Dedifferentiated amniotic fluid mesenchymal stem cell (primary cell): Measurements from ENCODE around the gene RUFY1.
"Not testable (repeated sequence)": the region's sequence is repeated elsewhere in the genome, so short reads cannot be mapped to it uniquely, and the experiment has no call there.

ENCODE experiments used
- DNase-seq: peaks from one replicate; pipeline ENCODE4 v3.0.0-alpha.2; 2016; ENCODE audit errors: extremely low spot score

The RUFY1 gene

GRCh38 chr5:179550511-179551342 lies at the start of gene RUFY1:
Gene RUFY1 (plus strand): TSS chr5:179550554. CDS start chr5:179550570, 16 bp downstream.
- peak; percentile 57 for DNase-seq

- DNase-seq = not testable (repeated sequence)
These were observed 48.4 kb upstream of the RUFY1 start for GRCh38 chr5:179501997-179502396.

- not testable (repeated sequence) for DNase-seq
These were observed 47.9 kb upstream of the RUFY1 start for GRCh38 chr5:179502420-179502819.

- no peak for DNase-seq
These were observed 46.2 kb upstream of the RUFY1 start for GRCh38 chr5:179504191-179504590.

GRCh38 chr5:179504600-179505396 lies 45.6 kb upstream of the RUFY1 start:
- no peak for DNase-seq

GRCh38 chr5:179505636-179506261 lies 44.6 kb upstream of the RUFY1 start:
- DNase-seq = no peak

GRCh38 chr5:179509239-179509638 lies 41.1 kb upstream of the RUFY1 start:
- DNase-seq = no peak

- DNase-seq = no peak
These were observed 40.5 kb upstream of the RUFY1 start for GRCh38 chr5:179509845-179510244.

- no peak for DNase-seq
These were observed 37.8 kb upstream of the RUFY1 start for GRCh38 chr5:179512452-179513000.

- not testable (repeated sequence) for DNase-seq
These were observed 34.9 kb upstream of the RUFY1 start for GRCh38 chr5:179515501-179515900.

GRCh38 chr5:179516221-179516620 lies 34.1 kb upstream of the RUFY1 start:
- DNase-seq = no peak

- not testable (repeated sequence) for DNase-seq
These were observed 32.6 kb upstream of the RUFY1 start for GRCh38 chr5:179517746-179518145.

GRCh38 chr5:179518369-179518768 lies 32.0 kb upstream of the RUFY1 start:
- not testable (repeated sequence) for DNase-seq

GRCh38 chr5:179519416-179520070 lies 30.8 kb upstream of the RUFY1 start:
- DNase-seq = not testable (repeated sequence)

GRCh38 chr5:179522107-179522506 lies 28.2 kb upstream of the RUFY1 start:
- DNase-seq = not testable (repeated sequence)

GRCh38 chr5:179526978-179527377 lies 23.4 kb upstream of the RUFY1 start:
- no peak for DNase-seq

GRCh38 chr5:179530069-179530998 lies 20.0 kb upstream of the RUFY1 start:
- DNase-seq = no peak

- no peak for DNase-seq
These were observed 17.3 kb upstream of the RUFY1 start for GRCh38 chr5:179533024-179533423.

- DNase-seq = no peak
These were observed 16.4 kb upstream of the RUFY1 start for GRCh38 chr5:179533907-179534306.

- DNase-seq = no peak
These were observed 15.9 kb upstream of the RUFY1 start for GRCh38 chr5:179534431-179534830.
